Lower leg skin (tissue), 3 donors: Measurements from ENCODE around the gene RAPGEF1.

Experiments used
- POLR2A ChIP-seq, 2 donors: fragments of 450-650 bp; IDR thresholded peaks; one replicate each; pipeline ENCODE4 v1.6.1; 2016 to 2017; ENCODE audit warnings: antibody characterized with exemption in 2 of 2, mild to moderate bottlenecking in 1 of 2, moderate library complexity in 1 of 2
- TF ChIP-seq, protein P1 (sequence below), 3 donors: fragments of 450-650 bp; IDR thresholded peaks; one replicate each; pipeline ENCODE4 v1.5.1; 2016; ENCODE audit warnings: antibody characterized with exemption in 3 of 3, mild to moderate bottlenecking in 3 of 3, moderate library complexity in 2 of 3

- TF ChIP-seq, protein P1, sequence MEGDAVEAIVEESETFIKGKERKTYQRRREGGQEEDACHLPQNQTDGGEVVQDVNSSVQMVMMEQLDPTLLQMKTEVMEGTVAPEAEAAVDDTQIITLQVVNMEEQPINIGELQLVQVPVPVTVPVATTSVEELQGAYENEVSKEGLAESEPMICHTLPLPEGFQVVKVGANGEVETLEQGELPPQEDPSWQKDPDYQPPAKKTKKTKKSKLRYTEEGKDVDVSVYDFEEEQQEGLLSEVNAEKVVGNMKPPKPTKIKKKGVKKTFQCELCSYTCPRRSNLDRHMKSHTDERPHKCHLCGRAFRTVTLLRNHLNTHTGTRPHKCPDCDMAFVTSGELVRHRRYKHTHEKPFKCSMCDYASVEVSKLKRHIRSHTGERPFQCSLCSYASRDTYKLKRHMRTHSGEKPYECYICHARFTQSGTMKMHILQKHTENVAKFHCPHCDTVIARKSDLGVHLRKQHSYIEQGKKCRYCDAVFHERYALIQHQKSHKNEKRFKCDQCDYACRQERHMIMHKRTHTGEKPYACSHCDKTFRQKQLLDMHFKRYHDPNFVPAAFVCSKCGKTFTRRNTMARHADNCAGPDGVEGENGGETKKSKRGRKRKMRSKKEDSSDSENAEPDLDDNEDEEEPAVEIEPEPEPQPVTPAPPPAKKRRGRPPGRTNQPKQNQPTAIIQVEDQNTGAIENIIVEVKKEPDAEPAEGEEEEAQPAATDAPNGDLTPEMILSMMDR (IDR thresholded peaks at IDR 0.05) = no peak
- no peak for TF ChIP-seq POLR2A (IDR thresholded peaks at IDR 0.05)
Observed at GRCh38 chr9:131731237-131731636, 8.6 kb downstream of the RAPGEF1 start.
